ENCODE measurements around the gene FCER2.
"Not testable (repeated sequence)": the region's sequence is repeated elsewhere in the genome, so short reads cannot be mapped to it uniquely, and the experiment has no call there.

FCER2 gene

DNA sequence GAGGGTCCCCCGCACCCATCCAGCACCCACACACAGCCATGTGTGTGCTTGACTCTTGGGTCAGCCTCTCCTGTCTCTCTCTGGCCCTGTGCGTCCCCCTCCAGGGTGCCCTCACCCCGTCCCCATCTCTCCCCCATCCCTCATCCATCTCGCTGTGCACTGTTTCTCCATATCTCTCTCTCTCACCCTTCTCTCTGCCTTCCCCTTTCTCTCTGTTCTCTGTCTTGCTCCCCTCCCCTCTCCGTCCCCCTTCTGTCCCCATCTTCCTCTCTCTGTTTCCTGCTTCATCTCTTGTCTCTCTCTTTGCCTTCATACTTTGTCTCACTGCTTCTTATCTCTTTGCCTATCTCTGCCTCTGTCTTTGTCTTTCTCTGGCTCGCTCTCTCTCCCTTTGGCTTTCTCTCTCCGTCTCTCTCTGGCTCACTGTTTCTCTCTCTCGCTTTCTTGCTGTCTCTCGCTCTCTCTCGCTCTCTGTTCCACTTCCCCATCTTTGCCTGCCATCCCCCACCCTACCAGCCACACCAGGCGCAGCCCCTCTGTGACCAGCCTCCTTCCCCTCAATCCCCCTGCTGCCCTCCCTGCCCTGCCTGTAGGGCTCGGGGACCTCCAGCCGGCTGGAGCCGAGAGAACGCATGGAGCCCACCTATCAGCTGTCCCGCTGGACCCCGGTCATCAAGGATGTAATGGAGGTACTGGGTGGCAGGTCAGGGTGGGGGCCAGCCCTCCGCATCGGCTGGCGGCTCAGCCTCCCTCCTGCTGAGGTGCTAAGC is 56.1 kb downstream of the FCER2 start:
- no peaks in the 10 kb centered on the region for H3K36me3 ChIP-seq (ENCODE audit: control insufficient read depth, insufficient read depth, low read length)
- no peak overlapping the region for H3K4me3 ChIP-seq (ENCODE audit: extremely low read depth, insufficient read depth, low read length, poor library complexity, severe bottlenecking)
- no peaks in the 10 kb centered on the region for H3K4me1 ChIP-seq (ENCODE audit: control insufficient read depth, insufficient read depth, low read length, poor library complexity, severe bottlenecking)
- H3K9me3 ChIP-seq (ENCODE audit: control insufficient read depth, low read length), result no peaks in the 10 kb centered on the region
- no peak overlapping the region for H3K27ac ChIP-seq (ENCODE audit: low read depth, low read length, severe bottlenecking)
- 86 to 88% methylated on average over 11 to 15 of the region's 20 CpGs for WGBS, 2 experiments (ENCODE audit: insufficient coverage in 2 of 2)

DNA sequence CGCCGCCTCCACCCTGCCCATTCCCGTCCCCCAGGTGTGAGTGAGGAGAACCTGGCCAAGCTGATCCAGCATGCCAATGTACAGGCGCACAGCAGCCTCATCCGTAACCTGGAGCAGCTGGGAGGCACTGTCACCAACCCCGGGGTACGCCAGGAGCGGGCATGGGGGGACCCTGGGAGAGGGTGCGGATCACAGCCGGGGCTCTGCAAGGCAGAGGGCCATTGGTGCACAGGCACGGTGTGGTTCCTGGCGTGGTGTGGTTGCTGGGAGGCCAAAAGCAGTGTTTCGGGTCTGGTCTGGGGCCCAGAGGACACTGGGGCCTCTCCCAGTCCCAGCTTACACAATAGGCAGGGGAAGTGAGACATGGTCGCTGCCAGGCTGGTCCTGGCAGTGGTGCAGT is 56.8 kb downstream of the FCER2 start:
- no peaks in the 10 kb centered on the region for H3K4me1 ChIP-seq (ENCODE audit: control insufficient read depth, insufficient read depth, low read length, poor library complexity, severe bottlenecking)
- WGBS, 2 experiments (ENCODE audit: insufficient coverage in 2 of 2), result 95 to 99% methylated on average over 10 to 11 of the region's 14 CpGs
- no peaks in the 10 kb centered on the region for H3K9me3 ChIP-seq (ENCODE audit: control insufficient read depth, low read length)

DNA sequence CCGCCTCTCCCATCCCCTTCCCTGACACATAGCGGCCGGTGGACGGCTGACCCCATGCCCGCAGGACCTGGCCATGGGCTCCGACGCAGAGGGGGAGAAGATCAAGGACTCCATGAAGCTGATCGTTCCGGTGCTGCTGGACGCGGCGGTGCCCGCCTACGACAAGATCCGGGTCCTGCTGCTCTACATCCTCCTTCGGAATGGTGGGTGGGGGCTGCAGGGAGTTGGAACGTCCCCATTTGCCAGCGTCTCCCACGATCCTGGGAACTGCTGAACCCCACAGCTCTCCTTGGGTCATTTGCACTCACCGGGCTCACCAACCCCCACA is 57.4 kb downstream of the FCER2 start:
- Histone ChIP-seq H3K27ac (ENCODE audit: low read depth, low read length, severe bottlenecking) (no peak overlapping the region), H3K36me3 (ENCODE audit: control insufficient read depth, insufficient read depth, low read length) (no peaks in the 10 kb centered on the region), H3K4me3 (ENCODE audit: extremely low read depth, insufficient read depth, low read length, poor library complexity, severe bottlenecking) (no peak overlapping the region), H3K4me1 (ENCODE audit: control insufficient read depth, insufficient read depth, low read length, poor library complexity, severe bottlenecking) (no peaks in the 10 kb centered on the region), H3K9me3 (ENCODE audit: control insufficient read depth, low read length) (no peaks in the 10 kb centered on the region)
- 94 to 96% methylated on average over 16 to 17 of the region's 20 CpGs for WGBS, 2 experiments (ENCODE audit: insufficient coverage in 2 of 2)

More for the DNA sequence above, 56.8 kb downstream of the FCER2 start:
- Histone ChIP-seq H3K36me3 (ENCODE audit: control insufficient read depth, insufficient read depth, low read length) (no peaks in the 10 kb centered on the region), H3K4me3 (ENCODE audit: extremely low read depth, insufficient read depth, low read length, poor library complexity, severe bottlenecking) (no peak overlapping the region), H3K27ac (ENCODE audit: low read depth, low read length, severe bottlenecking) (no peak overlapping the region)

DNA sequence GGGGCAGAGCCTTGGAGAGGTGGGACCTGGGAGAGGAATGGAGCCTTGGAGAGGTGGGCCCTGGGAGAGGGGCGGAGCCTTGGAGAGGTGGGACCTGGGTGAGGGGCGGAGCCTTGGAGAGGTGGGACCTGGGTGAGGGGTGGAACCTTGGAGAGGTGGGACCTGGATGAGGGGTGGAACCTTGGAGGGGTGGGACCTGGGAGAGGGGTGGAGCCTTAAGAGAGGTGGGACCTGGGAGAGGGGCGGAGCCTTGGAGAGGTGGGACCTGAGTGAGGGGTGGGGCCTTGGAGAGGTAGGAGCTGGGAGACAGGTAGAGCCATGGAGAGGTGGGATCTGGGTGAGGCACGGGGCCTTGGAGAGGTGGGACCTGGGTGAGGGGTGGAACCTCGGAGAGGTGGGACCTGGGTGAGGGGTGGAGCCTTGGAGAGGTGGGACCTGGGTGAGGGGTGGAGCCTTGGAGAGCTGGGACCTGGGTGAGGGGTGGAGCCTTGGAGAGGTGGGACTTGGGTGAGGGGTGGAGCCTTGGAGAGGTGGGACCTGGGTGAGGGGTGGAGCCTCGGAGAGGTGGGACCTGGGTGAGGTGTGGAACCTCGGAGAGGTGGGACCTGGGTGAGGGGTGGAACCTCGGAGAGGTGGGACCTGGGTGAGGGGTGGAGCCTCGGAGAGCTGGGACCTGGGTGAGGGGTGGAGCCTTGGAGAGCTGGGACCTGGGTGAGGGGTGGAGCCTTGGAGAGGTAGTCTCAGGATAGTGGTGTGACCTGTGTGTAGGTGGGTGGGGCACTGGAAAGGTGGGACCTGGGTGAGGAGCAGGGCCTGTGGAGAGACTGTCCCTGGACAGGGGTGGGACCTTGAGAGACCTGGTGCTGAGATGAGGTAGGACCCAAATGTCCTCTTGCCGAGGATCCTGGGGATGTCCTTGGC is 58.0 kb downstream of the FCER2 start:
- H3K4me1 ChIP-seq (ENCODE audit: control insufficient read depth, insufficient read depth, low read length, poor library complexity, severe bottlenecking); H3K27ac ChIP-seq (ENCODE audit: low read depth, low read length, severe bottlenecking); H3K9me3 ChIP-seq (ENCODE audit: control insufficient read depth, low read length); H3K4me3 ChIP-seq (ENCODE audit: extremely low read depth, insufficient read depth, low read length, poor library complexity, severe bottlenecking); H3K36me3 ChIP-seq (ENCODE audit: control insufficient read depth, insufficient read depth, low read length): not testable (repeated sequence)
- WGBS, 2 experiments (ENCODE audit: insufficient coverage in 2 of 2), result 74 to 80% methylated on average over 6 to 10 of the region's 10 CpGs

DNA sequence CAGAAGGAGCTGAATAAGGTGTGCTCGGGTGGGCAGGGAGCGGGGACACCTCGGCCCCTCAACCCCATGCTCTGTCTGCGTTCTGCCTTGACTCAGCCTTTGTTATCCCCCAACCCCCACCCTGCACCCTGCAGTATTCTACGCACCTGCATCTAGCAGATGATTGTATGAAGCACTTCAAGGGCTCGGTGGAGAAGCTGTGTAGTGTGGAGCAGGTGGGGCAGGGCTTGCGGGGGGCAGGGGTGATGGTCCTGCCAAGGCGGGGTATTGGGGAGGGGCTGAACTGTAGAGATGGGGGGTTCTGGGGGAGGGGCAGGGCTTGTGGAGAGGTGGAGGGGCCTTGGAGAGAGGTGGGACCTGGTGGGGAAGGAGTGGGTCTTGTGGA is 58.9 kb downstream of the FCER2 start:
- Histone ChIP-seq H3K4me3 (ENCODE audit: extremely low read depth, insufficient read depth, low read length, poor library complexity, severe bottlenecking) (no peak overlapping the region), H3K9me3 (ENCODE audit: control insufficient read depth, low read length) (no peaks in the 10 kb centered on the region), H3K4me1 (ENCODE audit: control insufficient read depth, insufficient read depth, low read length, poor library complexity, severe bottlenecking) (no peaks in the 10 kb centered on the region), H3K36me3 (ENCODE audit: control insufficient read depth, insufficient read depth, low read length) (no peaks in the 10 kb centered on the region), H3K27ac (ENCODE audit: low read depth, low read length, severe bottlenecking) (no peak overlapping the region)
- WGBS, 2 experiments (ENCODE audit: insufficient coverage in 2 of 2), result 91 to 96% methylated on average over 4 to 5 of the region's 8 CpGs

DNA sequence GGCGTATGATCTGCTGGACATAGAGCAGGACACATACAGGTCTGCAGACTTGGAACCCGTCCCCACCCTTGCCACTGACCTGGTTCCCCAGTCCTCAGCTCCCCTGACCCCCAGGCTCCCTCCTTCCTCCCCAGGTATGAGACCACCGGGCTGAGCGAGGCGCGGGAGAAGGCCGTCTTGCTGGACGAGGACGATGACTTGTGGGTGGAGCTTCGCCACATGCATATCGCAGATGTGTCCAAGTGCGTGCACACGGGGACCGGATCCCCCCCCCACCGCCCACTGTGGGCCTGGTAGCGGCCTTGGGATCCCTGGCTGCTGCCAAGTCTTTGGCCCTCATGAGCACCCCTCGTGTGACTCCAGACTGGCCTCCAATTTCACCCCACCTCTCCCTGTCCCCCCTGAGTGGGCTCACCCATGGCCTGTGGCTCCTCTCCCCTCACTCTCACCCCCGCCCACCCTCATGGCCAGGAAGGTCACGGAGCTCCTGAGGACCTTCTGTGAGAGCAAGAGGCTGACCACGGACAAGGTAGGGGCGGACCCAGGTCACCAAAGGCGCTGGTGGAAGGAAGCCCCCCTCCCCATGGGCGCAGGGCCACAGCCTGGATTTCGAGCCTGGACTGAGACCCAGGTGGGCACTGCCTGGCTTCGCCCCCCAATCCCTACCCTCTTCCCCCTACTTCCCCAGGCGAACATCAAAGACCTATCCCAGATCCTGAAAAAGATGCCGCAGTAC is 59.5 kb downstream of the FCER2 start:
- H3K9me3 ChIP-seq (ENCODE audit: control insufficient read depth, low read length), result no peaks in the 10 kb centered on the region
- H3K4me1 ChIP-seq (ENCODE audit: control insufficient read depth, insufficient read depth, low read length, poor library complexity, severe bottlenecking), result no peaks in the 10 kb centered on the region
- H3K4me3 ChIP-seq (ENCODE audit: extremely low read depth, insufficient read depth, low read length, poor library complexity, severe bottlenecking), result no peak overlapping the region
- no peaks in the 10 kb centered on the region for H3K36me3 ChIP-seq (ENCODE audit: control insufficient read depth, insufficient read depth, low read length)
- no peak overlapping the region for H3K27ac ChIP-seq (ENCODE audit: low read depth, low read length, severe bottlenecking)
- WGBS, 2 experiments (ENCODE audit: insufficient coverage in 2 of 2), result 96% methylated on average over 18 to 22 of the region's 27 CpGs

DNA sequence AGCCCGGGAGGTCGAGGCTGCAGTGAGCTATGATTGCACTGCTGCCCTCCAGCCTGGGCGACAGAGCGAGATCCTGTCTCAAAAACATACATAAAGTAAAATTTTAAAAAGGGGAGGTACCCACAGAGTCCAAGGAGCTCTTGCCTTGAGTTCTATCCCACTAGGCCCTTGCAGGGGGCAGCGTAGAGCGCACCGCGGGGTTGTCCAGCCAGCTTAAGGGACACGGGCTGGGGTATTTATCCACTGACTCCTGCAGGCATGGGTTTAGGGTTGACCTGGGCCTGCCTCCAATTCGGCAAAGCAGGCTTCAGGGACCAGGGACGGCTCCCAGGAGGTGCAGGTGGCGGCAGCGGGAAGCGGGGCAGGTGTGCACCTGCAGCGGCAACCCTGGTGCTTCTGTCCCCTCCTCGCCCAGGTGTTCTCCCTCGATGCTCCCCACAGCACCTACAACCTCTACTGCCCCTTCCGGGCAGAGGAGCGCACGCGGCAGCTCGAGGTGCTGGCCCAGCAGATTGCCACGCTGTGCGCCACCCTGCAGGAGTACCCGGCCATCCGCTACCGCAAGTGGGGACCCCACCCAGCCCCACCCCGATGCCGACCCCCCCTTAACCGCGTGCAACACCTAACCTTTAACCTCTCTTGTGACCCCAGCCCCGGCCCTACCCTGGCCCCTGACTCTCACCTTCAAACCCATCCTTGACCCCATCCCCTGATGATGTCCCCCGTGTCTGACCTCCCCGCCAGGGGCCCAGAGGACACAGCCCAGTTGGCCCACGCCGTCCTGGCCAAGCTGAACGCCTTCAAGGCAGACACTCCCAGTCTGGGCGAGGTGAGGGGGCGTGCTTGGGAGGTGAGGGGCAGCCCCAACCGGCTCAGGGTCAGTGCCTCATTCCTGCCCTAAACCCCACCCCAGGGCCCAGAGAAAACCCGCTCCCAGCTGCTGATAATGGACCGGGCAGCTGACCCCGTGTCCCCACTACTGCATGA is 60.3 kb downstream of the FCER2 start:
- no peaks in the 10 kb centered on the region for H3K9me3 ChIP-seq (ENCODE audit: control insufficient read depth, low read length)
- H3K27ac ChIP-seq (ENCODE audit: low read depth, low read length, severe bottlenecking), result no peak overlapping the region
- WGBS, 2 experiments (ENCODE audit: insufficient coverage in 2 of 2), result 86 to 90% methylated on average over 30 to 32 of the region's 43 CpGs
- no peak overlapping the region for H3K4me3 ChIP-seq (ENCODE audit: extremely low read depth, insufficient read depth, low read length, poor library complexity, severe bottlenecking)
- H3K36me3 ChIP-seq (ENCODE audit: control insufficient read depth, insufficient read depth, low read length), result no peaks in the 10 kb centered on the region
- H3K4me1 ChIP-seq (ENCODE audit: control insufficient read depth, insufficient read depth, low read length, poor library complexity, severe bottlenecking), result no peaks in the 10 kb centered on the region

DNA sequence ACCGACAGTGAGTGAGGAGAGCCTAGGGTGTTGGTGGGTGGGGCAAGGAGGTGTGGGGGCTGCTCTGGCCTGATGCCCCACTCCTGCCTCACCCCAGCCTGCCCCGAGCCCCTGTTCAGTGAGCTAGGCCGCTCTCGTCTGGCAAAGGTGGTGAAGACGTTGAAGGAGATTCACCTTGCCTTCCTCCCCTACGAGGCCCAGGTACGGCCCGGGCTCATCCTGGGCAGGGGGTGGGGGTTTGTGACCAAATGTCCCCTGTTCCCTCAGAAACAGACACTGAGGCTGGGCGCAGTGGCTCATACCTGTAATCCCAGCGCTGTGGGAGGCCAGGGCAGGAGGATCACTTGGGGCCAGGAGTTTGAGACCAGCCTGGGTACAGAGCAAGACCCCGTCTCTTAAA is 61.1 kb downstream of the FCER2 start:
- no peak overlapping the region for H3K4me3 ChIP-seq (ENCODE audit: extremely low read depth, insufficient read depth, low read length, poor library complexity, severe bottlenecking)
- no peaks in the 10 kb centered on the region for H3K36me3 ChIP-seq (ENCODE audit: control insufficient read depth, insufficient read depth, low read length)
- H3K4me1 ChIP-seq (ENCODE audit: control insufficient read depth, insufficient read depth, low read length, poor library complexity, severe bottlenecking), result no peaks in the 10 kb centered on the region
- H3K27ac ChIP-seq (ENCODE audit: low read depth, low read length, severe bottlenecking), result no peak overlapping the region
- 95 to 100% methylated on average over 6 to 9 of the region's 11 CpGs for WGBS, 2 experiments (ENCODE audit: insufficient coverage in 2 of 2)
- H3K9me3 ChIP-seq (ENCODE audit: control insufficient read depth, low read length), result no peaks in the 10 kb centered on the region

DNA sequence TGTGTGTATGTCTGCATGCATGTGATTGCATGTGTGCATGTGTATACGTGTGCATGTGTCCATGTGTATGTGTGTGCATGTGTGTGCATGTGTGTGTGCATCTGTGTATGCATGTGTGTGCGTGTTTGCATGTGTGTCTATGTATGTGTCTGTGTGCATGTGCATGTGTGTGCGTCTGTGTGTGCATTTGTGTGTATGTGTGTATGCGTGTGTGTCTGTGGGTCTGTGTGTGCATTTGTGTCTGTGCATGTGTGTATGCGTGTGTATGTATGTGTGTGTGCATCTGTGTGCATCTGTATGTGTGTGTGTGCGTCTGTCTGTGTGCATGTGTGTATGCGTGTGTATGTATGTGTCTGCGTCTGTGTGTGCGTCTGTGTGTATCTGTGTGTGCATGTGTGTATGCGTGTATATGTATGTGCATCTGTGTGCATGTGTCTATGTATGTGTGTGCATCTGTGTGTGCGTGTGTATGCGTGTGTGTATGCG is 62.0 kb downstream of the FCER2 start:
- Histone ChIP-seq H3K4me1 (ENCODE audit: control insufficient read depth, insufficient read depth, low read length, poor library complexity, severe bottlenecking) (no peaks in the 10 kb centered on the region), H3K36me3 (ENCODE audit: control insufficient read depth, insufficient read depth, low read length) (no peaks in the 10 kb centered on the region), H3K9me3 (ENCODE audit: control insufficient read depth, low read length) (no peaks in the 10 kb centered on the region), H3K4me3 (ENCODE audit: extremely low read depth, insufficient read depth, low read length, poor library complexity, severe bottlenecking) (no peak overlapping the region), H3K27ac (ENCODE audit: low read depth, low read length, severe bottlenecking) (no peak overlapping the region)
- 94% methylated on average over 11 to 13 of the region's 13 CpGs for WGBS, 2 experiments (ENCODE audit: insufficient coverage in 2 of 2)
